T-helper 2 cell (primary cell): ENCODE results near the gene LARGE2.

Source experiments
- DNase-seq, 5 experiments: peaks; one replicate each; pipeline versions ENCODE4 v3.0.0 to v3.0.0-alpha.2; 2012 to 2022

Gene LARGE2

DNA sequence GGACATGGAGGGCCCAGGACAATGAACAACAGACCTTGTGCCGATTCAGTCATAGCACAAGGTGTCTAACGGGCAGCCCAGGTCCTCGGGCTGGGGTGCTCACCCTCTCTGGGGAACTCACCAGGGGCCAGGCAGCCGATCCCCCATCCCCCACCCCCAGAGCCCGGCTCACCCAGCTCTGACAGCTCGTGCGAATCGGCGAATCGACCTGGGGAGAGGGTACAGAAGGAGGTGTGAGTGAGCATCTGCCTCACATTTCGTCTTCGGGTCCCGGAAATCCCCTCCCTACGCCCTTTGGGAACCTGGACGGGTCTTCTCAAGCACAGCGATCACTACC, 5.2 kb upstream of the LARGE2 start:
- peak in 2 of 5 experiments; percentile 14 to 49 for DNase-seq

DNA sequence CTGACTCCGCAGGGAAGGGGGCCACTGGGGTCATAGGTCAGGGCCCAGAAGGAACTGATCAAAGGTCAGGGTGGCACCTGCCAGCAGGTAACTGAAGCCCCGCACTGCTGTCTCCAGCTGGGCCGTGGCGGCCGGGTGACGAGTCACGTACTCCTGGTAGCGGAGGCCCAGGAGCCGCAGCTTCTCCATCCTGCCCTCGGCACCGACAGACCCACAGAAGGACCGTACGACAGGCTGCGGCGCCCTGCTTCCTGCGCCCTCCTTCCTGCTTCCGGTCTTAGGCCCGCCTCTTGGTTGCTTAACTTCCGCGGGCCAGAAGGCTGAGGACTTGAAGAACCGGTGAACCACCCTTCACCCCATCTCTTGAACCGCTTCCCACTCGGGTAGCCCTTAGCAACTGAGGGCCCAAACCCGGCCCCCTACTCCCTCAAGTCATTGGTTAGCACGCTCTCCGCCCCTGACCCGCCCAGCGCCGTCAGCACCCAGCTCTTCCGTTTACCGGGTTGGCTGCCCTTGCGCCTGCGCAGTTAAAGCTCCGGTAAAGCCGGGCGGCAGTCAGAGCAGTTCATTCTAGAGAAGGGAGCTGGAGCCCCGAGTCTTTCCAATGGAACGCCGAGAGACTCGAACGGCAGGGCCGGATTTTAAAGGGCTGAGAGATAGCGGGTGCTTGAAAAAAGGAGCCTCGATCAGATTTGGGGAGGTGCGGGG, 4.7 kb upstream of the LARGE2 start, which contains the start of gene PEX16:
Gene PEX16, minus strand, starts transcription at position 255 of the 708 bp plus-strand sequence. Its CDS starts 66 bp downstream, at position 189.
- peak; percentile 85 to 99 (median 96) for DNase-seq

DNA sequence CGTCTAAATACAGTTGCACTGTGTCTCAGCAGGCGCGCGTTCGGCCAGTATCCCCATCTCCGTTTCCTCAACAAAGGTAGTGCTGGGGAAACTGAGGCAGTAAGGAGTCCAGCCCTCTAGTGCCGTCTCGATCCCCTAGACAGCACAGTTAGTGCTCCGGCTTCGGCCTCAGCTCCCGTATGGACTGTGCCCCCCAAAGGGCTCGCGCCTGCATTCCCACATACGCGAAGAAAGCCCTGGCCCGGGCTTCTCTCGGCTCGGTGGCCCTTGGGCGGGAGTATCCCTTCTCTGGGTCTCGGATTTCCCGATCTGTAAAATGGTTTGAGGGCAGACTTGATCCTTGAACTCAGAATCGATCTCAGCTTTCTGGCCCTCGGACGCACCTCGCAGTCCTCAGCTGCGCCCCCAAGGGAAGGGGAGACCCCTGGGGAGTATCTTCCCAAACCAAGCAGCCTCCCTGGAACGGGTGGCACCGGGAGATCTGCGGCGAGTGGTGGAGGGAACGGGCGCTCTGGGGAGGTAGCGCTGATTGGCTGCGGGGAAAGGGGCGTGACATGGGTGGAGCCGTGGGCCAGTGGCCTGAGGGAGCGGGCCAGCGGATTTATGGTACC, 4.0 kb upstream of the LARGE2 start:
- peak in 4 of 5 experiments; percentile 36 to 64 (median 50) for DNase-seq

DNA sequence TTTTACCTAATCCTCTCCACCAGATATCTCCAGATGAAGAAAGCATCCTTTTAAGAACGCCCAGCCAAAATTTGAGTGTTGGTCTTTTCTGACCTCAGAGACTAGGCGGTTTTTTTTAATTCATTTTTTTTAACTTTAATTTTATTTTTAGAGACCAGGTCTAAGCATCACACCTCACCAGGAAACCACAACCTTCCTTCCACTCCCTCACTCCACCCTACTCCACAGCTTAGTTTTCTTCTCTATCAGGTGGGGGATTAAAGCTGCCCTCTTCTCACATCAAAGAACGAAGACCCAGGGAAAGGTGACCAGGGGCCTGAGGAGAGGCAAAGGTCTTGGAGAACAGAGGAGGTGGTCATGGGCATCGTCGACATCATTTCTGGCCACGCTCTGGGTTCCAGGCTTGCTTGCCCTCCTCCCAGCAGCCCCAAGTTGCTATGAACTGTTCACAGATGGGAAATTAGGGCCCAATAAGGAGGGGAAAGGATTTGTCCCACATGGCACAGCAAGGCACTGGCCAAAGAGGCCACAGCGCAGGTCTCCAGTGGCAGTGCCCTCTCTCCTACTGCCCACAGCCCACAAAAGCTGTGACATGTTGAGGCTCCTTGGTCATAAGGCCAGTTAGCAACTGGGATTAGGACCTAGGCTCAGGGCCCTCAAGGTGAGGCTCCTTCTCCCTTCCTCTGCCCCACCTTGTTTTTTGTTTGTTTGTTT, 3.3 kb upstream of the LARGE2 start:
- no peak for DNase-seq

DNA sequence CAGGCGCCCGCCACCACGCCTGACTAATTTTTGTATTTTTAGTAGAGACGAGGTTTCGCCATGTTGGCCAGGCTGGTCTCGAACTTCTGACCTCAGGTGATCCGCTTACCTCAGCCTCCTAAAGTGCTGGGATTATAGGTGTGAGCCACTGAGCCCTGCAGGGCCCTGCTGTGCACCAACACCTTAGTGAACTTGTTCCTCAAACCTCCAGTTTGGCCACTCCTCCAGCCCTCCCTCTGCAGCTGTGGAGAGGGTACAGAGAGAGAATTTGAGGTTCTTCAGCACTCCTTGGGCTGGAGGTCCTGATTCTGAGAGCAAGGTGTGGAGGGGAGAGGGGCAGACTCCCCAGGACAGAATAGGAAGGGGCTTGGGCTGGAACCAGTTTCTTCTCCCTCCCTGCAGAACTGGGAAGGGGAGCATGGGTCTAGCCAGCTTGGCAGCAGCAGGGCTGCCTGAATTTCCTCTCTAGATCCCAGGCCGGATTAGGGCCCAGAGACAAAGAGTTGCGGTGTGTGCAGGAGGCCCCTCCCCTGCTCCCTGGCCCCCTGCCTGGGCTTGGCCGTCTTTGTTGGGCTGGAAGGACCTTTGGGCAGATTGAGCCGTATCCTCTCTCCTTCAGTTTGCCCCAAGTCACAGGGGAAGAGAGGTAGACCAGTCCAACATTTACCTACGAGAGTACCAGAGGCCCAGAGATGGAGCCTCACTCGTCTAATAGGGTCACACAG, 2.5 kb upstream of the LARGE2 start:
- no peak for DNase-seq

DNA sequence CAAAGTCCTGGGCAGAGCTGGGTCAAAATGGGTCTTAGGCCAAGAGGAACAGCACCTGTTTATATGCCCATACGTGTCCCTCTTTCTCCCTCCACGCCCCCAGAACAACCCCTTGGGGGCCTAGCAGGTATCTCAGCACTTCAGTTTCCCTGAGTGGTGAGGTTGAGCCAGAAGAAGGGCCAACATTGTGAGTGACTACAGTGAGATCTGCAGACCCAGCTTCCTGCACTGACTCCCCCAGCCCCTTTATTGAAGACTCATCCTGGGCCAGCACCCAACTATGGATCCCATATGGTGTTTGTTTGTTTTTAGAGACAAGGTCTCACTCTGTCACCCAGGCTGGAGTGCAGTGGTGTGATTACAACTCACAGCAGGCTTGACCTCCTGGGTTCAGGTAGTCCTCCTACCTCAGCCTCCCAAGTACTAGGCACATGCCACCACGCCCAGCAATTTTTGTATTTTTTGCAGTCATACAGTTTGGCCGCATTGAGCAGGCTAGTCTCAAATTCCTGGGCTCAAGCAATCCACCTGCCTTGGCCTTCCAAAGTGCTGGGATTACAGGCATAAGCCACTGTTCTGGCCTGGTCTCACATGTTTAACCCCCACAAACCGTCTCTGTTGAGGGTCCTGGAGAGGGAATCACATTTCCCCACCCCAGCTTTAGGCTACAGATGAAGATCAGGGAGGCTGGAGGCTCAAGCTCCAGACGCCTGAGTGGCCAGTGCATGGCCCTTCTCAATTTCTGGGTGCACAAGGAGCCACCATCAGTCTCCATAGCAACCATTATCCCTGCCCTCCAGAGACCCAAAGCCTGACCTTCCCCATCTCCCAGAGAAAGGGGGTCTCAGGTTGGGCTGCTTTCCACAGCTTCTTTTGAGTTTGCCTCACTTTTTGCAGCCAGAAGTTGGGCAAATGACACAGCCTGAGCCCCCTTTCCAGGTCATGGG, 1.7 kb upstream of the LARGE2 start:
- no peak for DNase-seq

DNA sequence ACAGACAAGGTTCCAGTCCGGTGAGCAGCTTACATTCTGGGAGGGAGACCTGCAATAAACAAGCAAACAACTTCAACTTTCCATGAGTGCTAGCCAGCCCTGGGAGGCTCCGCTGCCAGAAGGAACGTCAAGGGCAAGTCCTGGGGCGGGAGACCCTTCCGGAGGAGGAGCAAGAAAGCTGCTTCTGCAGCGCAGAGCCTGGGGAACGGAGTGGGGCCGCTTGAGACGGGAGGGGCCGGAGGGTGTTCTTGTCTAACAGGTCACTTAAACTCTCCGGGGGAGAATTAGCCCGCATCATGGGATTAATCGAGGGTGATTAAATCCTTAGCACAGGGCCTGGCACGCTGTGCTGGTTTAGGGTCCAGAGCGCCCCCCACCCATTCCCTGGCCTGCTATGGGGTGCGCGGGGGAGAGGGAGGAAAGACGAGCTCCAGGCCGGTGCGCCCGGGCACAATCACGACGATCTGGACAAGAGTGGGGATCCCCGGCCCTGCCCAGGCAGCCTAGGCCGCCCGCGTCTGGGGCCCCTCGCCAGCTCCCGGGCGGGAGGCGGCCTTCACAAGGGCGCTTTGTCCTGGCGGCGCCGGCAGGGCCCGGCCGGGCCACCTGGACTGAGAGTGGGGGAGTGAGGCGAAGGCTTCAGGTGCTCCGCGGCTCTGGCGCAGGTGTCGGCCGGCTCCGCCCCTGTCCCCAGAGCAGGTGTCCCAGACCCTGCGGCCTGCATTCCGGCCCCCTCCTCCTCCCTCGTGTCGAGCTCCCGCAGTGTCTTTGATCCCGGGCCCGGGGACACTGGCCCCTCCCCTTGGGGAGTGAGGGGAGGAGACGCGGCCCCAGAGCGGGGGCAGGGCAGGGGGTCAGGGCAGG, 663 bp upstream of the LARGE2 start:
- DNase-seq: no peak

DNA sequence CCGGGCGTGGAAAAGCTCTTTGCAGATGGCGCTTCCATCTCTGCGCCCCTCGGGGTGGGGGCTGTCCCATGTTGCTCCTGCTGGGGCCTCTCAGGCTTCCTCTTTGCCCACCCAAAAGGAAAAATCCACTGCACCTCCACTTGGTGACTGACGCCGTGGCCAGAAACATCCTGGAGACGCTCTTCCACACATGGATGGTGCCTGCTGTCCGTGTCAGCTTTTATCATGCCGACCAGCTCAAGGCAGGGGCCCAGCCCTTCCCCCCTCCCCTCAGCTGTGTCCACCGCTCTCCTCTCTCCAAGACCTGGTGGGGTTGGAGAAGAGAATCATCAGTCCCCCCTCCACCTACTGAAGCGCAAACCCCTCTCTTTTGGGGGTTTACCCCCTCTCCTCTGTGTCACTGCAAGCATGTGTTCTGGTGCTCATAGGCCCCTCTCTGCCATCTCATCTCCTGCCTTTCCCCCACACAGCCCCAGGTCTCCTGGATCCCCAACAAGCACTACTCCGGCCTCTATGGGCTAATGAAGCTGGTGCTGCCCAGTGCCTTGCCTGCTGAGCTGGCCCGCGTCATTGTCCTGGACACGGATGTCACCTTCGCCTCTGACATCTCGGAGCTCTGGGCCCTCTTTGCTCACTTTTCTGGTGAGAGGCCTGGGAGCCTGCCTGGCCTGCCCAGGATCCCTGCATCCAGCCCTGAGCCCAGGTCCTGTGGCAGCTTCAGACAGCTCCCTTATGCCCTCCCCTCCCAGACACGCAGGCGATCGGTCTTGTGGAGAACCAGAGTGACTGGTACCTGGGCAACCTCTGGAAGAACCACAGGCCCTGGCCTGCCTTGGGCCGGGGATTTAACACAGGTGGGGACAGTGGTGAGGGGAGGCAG, 1.8 kb downstream of the LARGE2 start:
- no peak for DNase-seq

DNA sequence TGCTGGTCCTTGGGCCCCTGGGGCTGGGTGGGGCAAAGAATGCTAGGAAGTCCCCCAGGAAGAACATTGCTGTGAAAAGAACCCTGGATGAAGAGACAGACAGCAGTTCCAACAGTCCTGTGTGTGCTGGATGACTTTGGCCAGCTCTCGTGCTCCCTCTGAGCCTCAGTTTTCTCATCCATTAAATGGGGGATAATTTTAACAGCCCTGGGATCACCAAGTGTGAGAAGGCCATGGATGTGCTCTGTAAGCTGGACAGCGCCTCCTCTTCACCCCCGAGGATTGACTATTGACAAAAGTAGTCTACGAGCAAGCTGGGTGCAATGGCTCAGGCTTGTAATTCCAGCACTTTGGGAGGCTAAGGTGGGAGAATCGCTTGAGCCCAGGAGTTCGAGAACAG, 2.5 kb downstream of the LARGE2 start:
- DNase-seq: no peak

DNA sequence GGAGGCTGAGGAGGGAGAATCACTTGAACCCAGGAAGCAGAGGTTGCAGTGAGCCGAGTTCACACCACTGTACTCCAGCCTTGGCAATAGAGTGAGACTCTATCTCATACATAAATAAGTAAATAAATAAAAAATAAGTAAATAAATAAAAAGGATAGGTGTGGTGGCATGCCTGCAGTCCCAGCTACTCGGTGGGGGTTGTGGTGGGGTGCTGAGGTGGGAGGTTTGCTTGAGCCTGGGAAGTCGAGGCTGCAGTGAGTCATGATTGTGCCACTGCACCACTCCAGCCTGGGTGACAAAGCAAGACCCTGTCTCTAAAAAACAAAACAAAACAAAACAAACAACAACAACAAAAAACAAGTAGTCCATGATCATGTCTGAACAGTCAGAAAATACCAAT, 3.1 kb downstream of the LARGE2 start:
- DNase-seq: no peak

DNA sequence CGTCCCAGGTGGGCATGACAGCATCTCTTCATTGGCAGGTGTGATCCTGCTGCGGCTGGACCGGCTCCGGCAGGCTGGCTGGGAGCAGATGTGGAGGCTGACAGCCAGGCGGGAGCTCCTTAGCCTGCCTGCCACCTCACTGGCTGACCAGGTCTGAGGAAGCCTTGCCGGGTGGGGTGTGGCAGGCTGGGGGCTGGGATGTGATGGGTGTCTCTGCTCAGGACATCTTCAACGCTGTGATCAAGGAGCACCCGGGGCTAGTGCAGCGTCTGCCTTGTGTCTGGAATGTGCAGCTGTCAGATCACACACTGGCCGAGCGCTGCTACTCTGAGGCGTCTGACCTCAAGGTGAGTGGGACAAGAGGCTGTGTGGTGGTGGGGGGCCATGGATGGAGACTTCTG, 3.5 kb downstream of the LARGE2 start:
- no peak for DNase-seq

DNA sequence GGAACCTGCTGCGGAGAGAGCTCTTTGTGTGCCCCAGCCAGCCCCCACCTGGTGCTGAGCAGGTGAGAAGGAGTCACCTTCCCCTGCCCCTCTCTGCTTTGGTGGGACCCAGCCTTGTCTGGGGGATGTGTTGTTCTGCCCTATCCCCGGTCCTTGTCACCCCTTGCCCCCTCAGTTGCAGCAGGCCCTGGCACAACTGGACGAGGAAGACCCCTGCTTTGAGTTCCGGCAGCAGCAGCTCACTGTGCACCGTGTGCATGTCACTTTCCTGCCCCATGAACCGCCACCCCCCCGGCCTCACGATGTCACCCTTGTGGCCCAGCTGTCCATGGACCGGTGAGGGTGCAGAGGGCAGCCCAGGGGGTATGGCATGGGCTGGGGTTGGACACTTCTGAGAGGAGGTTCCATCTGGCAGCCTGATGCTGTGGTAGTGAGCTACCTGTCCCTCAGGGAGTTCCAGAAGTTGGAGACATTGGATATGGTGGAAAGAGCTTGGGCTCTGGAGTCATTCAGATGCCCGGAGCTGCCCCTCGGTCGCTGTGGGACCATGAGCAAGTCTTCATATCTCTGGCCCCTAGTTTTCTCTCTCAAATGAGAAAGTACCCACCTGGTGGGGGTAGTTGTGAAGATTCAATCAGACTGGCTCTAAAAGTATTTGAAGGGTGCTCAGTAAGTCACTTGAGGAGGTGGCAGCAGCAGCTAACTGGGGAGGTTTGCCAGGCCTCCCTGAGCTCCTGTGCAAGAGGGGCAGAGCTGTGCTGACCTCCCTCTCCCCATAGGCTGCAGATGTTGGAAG, 4.3 kb downstream of the LARGE2 start:
- no peak for DNase-seq

DNA sequence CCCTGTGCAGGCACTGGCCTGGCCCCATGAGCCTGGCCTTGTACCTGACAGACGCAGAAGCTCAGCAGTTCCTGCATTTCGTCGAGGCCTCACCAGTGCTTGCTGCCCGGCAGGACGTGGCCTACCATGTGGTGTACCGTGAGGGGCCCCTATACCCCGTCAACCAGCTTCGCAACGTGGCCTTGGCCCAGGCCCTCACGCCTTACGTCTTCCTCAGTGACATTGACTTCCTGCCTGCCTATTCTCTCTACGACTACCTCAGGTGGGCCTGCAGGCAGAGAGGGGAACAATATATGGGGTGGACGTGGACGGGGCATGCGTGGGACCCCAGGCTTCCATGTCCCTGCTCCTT, 4.9 kb downstream of the LARGE2 start:
- DNase-seq: peak in 1 of 5 experiments; percentile 47

DNA sequence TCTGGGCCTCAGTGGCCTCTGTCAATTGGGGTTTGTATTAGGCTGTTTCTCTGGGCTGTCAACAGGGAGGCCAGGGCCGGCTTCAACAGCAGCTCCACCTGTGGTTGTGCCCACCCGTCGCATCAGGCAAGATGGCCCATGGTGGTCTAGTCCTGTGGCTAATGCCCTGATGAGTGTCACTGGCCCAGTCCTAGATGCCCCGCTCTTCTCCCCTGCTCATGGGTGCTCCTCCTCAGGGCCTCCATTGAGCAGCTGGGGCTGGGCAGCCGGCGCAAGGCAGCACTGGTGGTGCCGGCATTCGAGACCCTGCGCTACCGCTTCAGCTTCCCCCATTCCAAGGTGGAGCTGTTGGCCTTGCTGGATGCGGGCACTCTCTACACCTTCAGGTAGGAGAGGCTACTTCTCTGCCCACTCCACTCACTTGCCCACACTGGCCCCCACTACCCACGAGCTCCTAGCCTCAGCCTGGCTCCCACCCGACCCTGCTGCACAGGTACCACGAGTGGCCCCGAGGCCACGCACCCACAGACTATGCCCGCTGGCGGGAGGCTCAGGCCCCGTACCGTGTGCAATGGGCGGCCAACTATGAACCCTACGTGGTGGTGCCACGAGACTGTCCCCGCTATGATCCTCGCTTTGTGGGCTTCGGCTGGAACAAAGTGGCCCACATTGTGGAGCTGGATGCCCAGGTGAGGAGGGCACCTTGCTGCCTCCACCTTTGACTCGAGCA, 5.4 kb downstream of the LARGE2 start:
- DNase-seq: no peak

DNA sequence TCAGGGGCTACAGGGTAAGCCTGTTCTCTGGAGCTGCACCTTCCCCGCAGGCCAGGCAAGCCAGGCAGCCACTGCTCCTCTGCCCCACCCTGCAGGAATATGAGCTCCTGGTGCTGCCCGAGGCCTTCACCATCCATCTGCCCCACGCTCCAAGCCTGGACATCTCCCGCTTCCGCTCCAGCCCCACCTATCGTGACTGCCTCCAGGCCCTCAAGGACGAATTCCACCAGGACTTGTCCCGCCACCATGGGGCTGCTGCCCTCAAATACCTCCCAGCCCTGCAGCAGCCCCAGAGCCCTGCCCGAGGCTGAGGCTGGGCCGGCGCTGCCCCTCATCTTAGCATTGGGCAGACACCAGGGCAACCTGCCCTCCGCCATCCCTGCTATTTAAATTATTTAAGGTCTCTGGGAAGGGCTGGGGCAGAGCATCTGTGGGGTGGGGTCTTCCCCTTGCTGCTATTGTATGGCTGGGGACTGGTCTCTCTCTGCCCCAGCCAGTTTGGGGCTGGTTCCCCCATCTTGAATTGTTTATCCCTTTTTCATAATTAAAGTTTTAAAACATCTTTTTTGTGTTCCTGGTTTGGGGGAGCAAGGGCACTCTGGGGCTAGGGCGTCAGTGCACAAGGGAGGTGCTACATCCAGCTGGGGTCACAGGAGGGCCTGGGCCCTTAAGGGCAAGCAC, 6.2 kb downstream of the LARGE2 start:
- DNase-seq: no peak

DNA sequence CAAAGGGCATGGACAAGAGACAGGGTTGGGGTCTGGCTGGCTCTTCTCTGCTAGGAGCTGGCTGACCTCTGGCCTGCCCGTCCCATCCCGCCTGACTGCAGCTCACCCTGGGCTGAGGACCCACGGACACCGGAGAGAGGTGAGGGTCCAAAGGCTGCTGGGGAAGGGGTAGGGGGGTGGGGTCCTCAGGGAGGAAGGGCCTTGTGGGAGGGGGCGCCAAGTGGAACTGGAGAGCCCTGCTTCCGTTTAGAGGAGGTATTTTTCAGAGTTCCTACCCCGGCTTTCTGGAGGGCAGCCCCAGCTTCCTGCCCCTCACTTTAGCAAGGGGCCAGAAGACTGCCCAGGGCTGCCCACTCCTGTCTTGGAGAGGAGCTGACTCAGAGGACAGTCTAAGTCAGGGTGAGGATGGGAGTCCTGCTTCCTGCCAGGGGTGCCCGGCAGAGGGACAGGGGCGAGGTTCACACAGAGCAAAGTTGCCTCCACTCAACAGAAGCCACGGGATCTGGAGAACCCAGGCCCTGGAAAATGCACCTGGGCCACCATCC, 7.1 kb downstream of the LARGE2 start:
- no peak for DNase-seq

DNA sequence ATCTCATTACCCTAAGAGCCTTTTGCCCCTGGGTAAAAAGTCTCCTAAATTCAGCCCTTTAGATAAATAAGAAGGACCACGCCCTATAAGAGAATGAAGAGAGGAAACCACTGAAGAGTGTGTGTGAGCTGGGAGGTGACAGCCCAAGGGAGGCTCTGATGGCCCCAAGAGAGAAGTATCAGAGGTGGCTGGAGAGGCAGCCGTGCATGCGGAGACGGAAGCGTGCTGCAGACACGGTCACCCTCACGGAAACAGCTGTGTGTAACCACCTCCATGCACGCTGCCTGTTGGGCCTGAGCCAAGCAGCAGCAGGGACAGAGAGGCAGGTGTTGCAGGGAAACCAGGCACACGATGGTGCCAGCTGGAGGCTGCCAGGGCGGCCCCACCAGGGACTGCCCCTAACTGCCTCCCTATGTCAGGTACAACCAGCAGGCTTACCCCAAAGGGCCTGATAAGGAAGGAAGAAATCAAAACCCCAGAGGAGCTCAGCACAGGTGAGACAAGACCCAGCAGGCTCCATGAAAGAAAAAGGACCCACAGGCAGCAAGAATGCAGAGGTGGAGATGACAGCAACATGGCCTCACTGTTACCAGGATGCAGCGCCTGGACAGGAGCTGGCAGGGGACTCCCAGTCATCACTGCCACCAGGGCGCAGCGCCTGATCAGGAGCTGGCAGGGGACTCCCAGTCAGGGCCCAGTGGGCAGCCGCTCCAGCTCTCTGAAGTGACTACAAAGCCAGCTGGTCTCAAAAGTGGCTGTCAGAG, 7.8 kb downstream of the LARGE2 start:
- DNase-seq: peak in 2 of 5 experiments; percentile 52 to 85
